Breast epithelium (tissue), 4 donors: Measurements from ENCODE around the gene GPC5. TPM values are rescaled to one million over a fixed set of nuclear protein-coding genes. Genes with fewer than 3 reads are reported as not detected.

ENCODE experiments used
- DNase-seq, 2 donors: peaks; one replicate each; pipeline ENCODE4 v3.0.0-alpha.2; 2019; ENCODE audit warnings: low spot score in 2 of 2
- H3K27ac ChIP-seq, 2 donors: fragments of 200-600 bp; sonication (generic) in 1 of 2; one replicate each; pipeline ENCODE4 v1.5.1; 2016 to 2019; ENCODE audit warnings: mild to moderate bottlenecking in 1 of 2
- H3K27me3 ChIP-seq, 2 donors: fragments of 200-600 bp; sonication (generic) in 1 of 2; one replicate each; pipeline versions ENCODE4 v1.5.1 to v1.6.0; 2017 to 2019; ENCODE audit warnings: control low read depth in 1 of 2, mild to moderate bottlenecking in 1 of 2
- H3K36me3 ChIP-seq: fragments of 200-600 bp; one replicate; pipeline ENCODE4 v1.5.1; 2019
- H3K4me1 ChIP-seq, 2 donors: fragments of 200-600 bp; sonication (generic); one replicate each; pipeline ENCODE4 v1.5.1; 2016 to 2019; ENCODE audit warnings: control low read depth in 1 of 2
- H3K4me3 ChIP-seq, 3 donors: fragments of 200-600 bp; sonication (generic); 1 replicate in 2 of 3; 2 replicates in 1 of 3; pipeline ENCODE4 v1.5.1; 2016 to 2019; ENCODE audit warnings: mild to moderate bottlenecking in 3 of 3, moderate library complexity in 2 of 3
- H3K9me3 ChIP-seq, 2 donors: fragments of 200-600 bp; sonication (generic) in 1 of 2; one replicate each; pipeline ENCODE4 v1.5.1; 2016 to 2019; ENCODE audit warnings: control low read depth in 1 of 2
- POLR2A ChIP-seq: fragments of 450-650 bp; IDR thresholded peaks from one replicate; pipeline ENCODE4 v1.6.1; 2016; ENCODE audit warnings: antibody characterized with exemption, mild to moderate bottlenecking, moderate library complexity
- POLR2AphosphoS5 ChIP-seq, 3 donors: sonication (generic); formaldehyde crosslinking; IDR thresholded peaks; one replicate each; pipeline ENCODE4 v1.6.1; 2017; ENCODE audit warnings: antibody characterized with exemption in 3 of 3
- intact Hi-C: fragments of 100-400 bp; cut with DNase I; formaldehyde crosslinking; loops from one replicate; pipeline ENCODE4 v1.15.1; 2023; ENCODE audit warnings: low total_unique reads
- total RNA-seq, 3 donors: library from RNA; depleted of rRNA; stranded (reverse); fragments of >200 nt; gene quantifications; one replicate each; pipeline ENCODE4 v1.1.0, GENCODE V29; 2016
- TF ChIP-seq, protein P1 (sequence below), 3 donors: fragments of 450-650 bp; IDR thresholded peaks; one replicate each; pipeline ENCODE4 v1.5.1; 2016 to 2017; ENCODE audit warnings: antibody characterized with exemption in 3 of 3, mild to moderate bottlenecking in 3 of 3, moderate library complexity in 3 of 3

GPC5 gene
- total RNA-seq, 3 donors from 2014 or later = 0.88 to 0.98 TPM; not detected in 1

DNA sequence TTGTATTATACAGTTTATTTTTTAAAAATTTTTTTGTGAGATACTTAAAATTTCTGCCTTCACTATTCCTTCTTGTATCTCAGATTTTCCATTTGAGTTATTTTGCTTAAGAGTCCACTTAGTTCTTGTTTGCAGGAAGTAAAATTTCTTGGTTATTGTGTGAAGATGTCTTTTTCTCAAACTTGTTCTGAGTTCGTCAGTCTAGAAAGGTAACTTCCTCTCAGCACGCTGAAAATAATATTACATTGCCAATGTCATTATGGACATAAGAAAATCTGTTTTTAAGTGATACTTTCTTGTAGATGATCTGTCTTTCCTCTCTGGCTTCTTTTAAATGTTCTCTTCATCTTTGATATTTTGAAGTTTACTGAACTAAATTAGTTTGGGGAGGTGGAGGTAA is 1096.5 kb downstream of the GPC5 start:
- H3K36me3 ChIP-seq = no peaks in the 10 kb centered on the region
- no peak overlapping the region for H3K4me3 ChIP-seq
- intact Hi-C loops = no loop called here
- H3K4me1 ChIP-seq = no peaks in the 10 kb centered on the region
- no peaks in the 10 kb centered on the region for H3K27me3 ChIP-seq
- DNase-seq = no peak
- H3K9me3 ChIP-seq = no peaks in the 10 kb centered on the region
- TF ChIP-seq, protein P1, sequence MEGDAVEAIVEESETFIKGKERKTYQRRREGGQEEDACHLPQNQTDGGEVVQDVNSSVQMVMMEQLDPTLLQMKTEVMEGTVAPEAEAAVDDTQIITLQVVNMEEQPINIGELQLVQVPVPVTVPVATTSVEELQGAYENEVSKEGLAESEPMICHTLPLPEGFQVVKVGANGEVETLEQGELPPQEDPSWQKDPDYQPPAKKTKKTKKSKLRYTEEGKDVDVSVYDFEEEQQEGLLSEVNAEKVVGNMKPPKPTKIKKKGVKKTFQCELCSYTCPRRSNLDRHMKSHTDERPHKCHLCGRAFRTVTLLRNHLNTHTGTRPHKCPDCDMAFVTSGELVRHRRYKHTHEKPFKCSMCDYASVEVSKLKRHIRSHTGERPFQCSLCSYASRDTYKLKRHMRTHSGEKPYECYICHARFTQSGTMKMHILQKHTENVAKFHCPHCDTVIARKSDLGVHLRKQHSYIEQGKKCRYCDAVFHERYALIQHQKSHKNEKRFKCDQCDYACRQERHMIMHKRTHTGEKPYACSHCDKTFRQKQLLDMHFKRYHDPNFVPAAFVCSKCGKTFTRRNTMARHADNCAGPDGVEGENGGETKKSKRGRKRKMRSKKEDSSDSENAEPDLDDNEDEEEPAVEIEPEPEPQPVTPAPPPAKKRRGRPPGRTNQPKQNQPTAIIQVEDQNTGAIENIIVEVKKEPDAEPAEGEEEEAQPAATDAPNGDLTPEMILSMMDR (IDR thresholded peaks at IDR 0.05) = no peak
- TF ChIP-seq POLR2AphosphoS5 (IDR thresholded peaks at IDR 0.05) (no peak), POLR2A (no peak)
- H3K27ac ChIP-seq = no peak overlapping the region

DNA sequence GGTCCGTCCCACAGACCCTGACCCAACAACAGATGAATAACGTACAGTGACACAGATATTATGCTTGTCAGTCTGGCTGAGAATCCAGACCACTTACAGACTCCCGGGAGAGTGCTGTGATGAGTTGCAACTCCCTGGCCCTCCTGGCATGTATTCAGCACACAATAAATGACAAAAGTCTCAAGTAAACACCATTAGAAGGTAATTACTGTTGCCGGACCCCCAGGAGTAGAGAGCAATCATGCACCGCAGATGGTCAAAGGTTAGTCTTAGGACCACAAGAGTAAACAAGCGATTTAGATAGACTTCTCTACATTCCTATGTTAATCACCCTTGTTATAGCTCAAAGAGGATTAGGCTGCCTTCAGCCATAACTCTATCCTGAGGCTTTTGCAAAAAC is 1101.8 kb downstream of the GPC5 start:
- intact Hi-C loops = no loop called here
- Histone ChIP-seq H3K27ac (no peak overlapping the region), H3K4me1 (no peaks in the 10 kb centered on the region), H3K4me3 (no peak overlapping the region), H3K27me3 (no peaks in the 10 kb centered on the region), H3K36me3 (no peaks in the 10 kb centered on the region), H3K9me3 (no peaks in the 10 kb centered on the region)
- no peak for DNase-seq
- no peak for TF ChIP-seq POLR2AphosphoS5 (IDR thresholded peaks at IDR 0.05)
- TF ChIP-seq, protein P1 (IDR thresholded peaks at IDR 0.05) = no peak
- no peak for TF ChIP-seq POLR2A

DNA sequence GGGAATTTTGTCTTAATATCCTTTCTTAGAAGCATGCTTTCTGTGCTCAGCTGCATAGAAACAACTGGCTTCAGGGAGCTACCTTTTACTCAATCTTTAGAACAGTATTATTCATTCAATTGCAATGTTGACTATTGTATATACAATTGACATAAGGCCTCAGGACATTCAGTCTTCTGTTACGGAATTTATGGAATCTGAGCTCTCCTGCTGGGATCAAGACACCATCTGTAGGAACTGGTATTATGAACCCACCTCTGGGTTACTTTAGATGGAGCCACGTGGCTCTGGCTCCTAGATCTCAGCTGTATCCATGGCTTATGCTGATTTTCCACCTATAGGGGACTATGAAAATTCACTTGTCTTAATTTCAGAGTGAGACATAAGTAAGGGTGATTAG is 1112.0 kb downstream of the GPC5 start:
- Histone ChIP-seq H3K36me3 (no peaks in the 10 kb centered on the region), H3K27ac (no peak overlapping the region), H3K4me3 (no peak overlapping the region), H3K4me1 (no peaks in the 10 kb centered on the region), H3K9me3 (no peaks in the 10 kb centered on the region), H3K27me3 (no peaks in the 10 kb centered on the region)
- TF ChIP-seq POLR2A (no peak), POLR2AphosphoS5 (IDR thresholded peaks at IDR 0.05) (no peak)
- TF ChIP-seq, protein P1 (IDR thresholded peaks at IDR 0.05) = no peak
- no peak for DNase-seq
- intact Hi-C loops = no loop called here

DNA sequence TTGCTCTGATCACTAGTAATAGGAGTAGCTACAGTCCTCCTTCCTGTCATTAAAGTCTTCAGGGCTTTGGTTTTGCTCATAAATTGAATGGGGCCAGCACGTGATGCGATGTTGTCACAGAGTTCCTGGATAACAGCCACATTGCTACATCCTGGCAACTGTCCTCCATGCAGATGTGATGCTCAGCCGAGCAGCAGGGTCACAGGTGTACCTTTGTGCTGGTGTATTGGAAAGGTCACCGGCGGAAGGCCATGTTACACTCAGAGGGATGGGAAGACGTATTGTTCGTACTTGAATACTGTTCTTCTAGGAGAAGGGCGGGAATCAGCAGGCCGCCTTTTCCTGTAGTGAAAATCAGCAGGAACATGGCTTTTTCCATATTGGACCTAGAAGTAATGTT is 1114.4 kb downstream of the GPC5 start:
- no peak for TF ChIP-seq POLR2AphosphoS5 (IDR thresholded peaks at IDR 0.05)
- TF ChIP-seq POLR2A = no peak
- TF ChIP-seq, protein P1 (IDR thresholded peaks at IDR 0.05) = no peak

DNA sequence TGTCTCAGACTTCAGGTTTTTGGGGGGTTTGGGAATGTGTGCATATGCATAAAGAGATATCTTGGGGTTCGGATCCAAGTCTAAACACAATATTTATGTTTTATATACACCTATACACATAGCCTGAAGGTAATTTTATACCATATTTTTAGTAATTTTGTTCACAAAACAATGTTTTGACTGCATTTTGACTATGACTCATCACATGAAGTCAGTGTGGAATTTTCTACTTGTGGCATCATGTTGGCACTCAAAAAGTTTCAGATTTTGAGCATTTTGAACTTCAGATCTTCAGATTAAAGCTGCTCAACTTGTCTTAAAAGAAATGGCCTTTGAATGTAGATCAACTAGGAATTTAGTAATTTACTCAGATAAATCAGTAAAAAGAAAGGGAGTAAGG is 1115.3 kb downstream of the GPC5 start:
- Histone ChIP-seq H3K4me3 (no peak overlapping the region), H3K27ac (no peak overlapping the region), H3K4me1 (no peaks in the 10 kb centered on the region), H3K27me3 (no peaks in the 10 kb centered on the region), H3K9me3 (peaks cover 0 to 4% of the 10 kb centered on the region in 2 donors), H3K36me3 (no peaks in the 10 kb centered on the region)
- no peak for DNase-seq
- TF ChIP-seq POLR2A (no peak), POLR2AphosphoS5 (IDR thresholded peaks at IDR 0.05) (no peak)
- TF ChIP-seq, protein P1 (IDR thresholded peaks at IDR 0.05) = no peak
- intact Hi-C loops = no loop called here

More for the DNA sequence above, 1114.4 kb downstream of the GPC5 start:
- Histone ChIP-seq H3K4me3 (no peak overlapping the region), H3K27ac (no peak overlapping the region), H3K27me3 (no peaks in the 10 kb centered on the region), H3K9me3 (peaks cover 0 to 4% of the 10 kb centered on the region in 2 donors), H3K4me1 (no peaks in the 10 kb centered on the region), H3K36me3 (no peaks in the 10 kb centered on the region)
- intact Hi-C loops = no loop called here
- DNase-seq = no peak
